Erythroblast (primary cell): ENCODE data around the gene LGALS9B.
"Not testable (repeated sequence)": the region's sequence is repeated elsewhere in the genome, so short reads cannot be mapped to it uniquely, and the experiment has no call there.

Experiments used
- GATA1 ChIP-seq: IDR thresholded peaks from 2 replicates; pipeline ENCODE4 v1.6.1; 2011; ENCODE audit warnings: low read depth, mild to moderate bottlenecking, control low read depth, low read length, moderate library complexity
- POLR2A ChIP-seq: IDR thresholded peaks from 2 replicates; pipeline ENCODE4 v1.6.1; 2011; ENCODE audit warnings: mild to moderate bottlenecking, low read length

GRCh38 chr17:20416381-20416911, 50.9 kb downstream of the LGALS9B start:
- TF ChIP-seq POLR2A, GATA1: not testable (repeated sequence)
